ENCODE measurements around the gene ZNF358.

The ZNF358 gene

DNA sequence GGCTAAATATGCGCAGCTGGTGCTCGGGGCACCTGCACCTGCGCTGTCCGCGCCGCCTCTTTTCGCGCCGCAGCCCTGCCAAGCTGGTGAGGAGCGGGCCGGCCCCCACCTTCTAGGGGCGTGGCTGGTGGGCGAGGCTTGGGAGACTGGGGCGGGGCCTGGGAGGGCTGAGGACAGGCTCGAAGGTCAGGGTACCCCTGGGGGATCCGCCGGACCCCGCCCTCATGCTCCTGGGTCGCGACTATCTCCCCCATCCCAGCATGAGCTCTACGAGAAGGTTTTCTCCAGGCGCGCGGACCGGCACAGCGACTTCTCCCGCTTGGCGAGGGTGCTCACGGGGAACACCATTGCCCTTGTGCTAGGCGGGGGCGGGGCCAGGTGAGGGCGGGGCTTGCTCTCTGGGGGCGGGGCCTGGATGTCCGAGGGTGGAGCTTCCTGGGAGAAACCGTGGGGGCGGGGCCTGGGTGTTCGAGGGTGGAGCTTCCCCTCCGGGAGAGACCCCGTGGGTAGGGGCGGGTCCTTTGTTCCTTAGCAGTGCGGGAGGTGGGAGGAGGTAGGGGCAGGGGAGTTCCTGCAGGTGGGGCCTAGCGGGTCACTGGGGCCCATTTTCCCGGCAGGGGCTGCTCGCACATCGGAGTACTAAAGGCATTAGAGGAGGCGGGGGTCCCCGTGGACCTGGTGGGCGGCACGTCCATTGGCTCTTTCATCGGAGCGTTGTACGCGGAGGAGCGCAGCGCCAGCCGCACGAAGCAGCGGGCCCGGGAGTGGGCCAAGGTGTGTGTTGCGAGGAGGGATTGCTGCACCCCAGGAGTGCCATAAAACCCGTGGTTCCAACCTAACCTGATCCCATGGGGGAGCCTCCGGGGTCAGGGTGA lies 39.3 kb downstream of the ZNF358 start:
- DNase-seq (ENCODE audit: low spot score): no peak

DNA sequence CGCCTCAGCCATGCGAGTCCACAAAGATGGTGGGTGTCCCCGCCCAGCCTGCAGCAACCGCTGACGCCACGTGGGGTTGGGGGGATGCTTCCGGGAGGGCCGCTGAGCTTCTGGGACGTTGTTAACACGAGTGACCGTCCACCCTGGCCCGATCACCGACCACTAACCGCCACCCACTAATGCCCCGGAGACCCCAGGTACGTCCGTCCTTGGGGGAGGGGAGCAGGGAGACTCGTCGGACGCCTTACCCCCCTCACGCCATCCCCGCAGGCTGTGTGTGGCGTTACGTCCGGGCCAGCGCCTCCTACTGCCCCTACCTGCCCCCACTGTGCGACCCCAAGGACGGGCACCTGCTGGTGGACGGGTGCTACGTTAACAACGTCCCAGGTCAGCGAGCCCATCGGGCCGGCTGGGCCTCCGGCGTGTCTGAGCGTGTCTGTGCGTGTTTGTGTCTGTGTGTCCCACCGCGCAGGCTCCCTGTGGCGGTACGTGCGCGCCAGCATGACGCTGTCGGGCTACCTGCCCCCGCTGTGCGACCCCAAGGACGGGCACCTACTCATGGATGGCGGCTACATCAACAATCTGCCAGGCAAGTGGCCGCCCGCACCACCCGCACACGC lies 40.9 kb downstream of the ZNF358 start:
- Histone ChIP-seq H2BK15ac (ENCODE audit: low read length) (no peak overlapping the region), H3K36me3 (replicated peaks in 1 of 2; ENCODE audit: control insufficient read depth in 2 of 2, insufficient read depth in 2 of 2, low read length in 2 of 2) (peaks cover 29 to 34% of the 10 kb centered on the region in 2 donors)
- WGBS, 2 donors (ENCODE audit: extremely low coverage in 2 of 2, insufficient read length in 2 of 2, insufficient replicate concordance in 1 of 2): no CpG with 5 or more reads among the region's 54 CpGs

More for the DNA sequence above, 39.3 kb downstream of the ZNF358 start:
- Histone ChIP-seq H2BK120ac (ENCODE audit: low read depth, low read length) (no peak overlapping the region), H3K79me1 (ENCODE audit: low read depth, low read length) (peaks cover 7% of the 10 kb centered on the region), H2BK5ac (ENCODE audit: low read length) (no peak overlapping the region), H4K8ac (ENCODE audit: low read depth, low read length) (no peak overlapping the region), H3K4ac (ENCODE audit: low read length) (no peak overlapping the region), H3K4me2 (ENCODE audit: insufficient read depth, low read length, poor library complexity, severe bottlenecking) (no peak overlapping the region), H2AFZ (ENCODE audit: low read length) (no peak overlapping the region), H2BK12ac (ENCODE audit: low read length) (peak overlapping the region; percentile 89), H3K23ac (ENCODE audit: low read depth, low read length, poor library complexity) (peak overlapping the region; percentile 91), H3K27ac (replicated peaks; ENCODE audit: low read length) (no peak overlapping the region), H3K14ac (ENCODE audit: low read length) (peak overlapping the region; percentile 8), H4K91ac (ENCODE audit: low read depth, low read length, poor library complexity) (no peak overlapping the region), H3K4me3 (ENCODE audit: low read length in 2 of 2) (no peak overlapping the region), H2BK15ac (ENCODE audit: low read length) (no peak overlapping the region), H2AK5ac (ENCODE audit: low read depth, low read length) (no peak overlapping the region), H3K18ac (ENCODE audit: low read length) (peak overlapping the region; percentile 38), H3K9ac (ENCODE audit: low read depth, low read length, poor library complexity) (no peak overlapping the region), H3K4me1 (ENCODE audit: control insufficient read depth in 2 of 2, insufficient read depth in 1 of 2, low read depth in 1 of 2, low read length in 2 of 2) (peaks cover 0 to 5% of the 10 kb centered on the region in 2 donors), H3K9me3 (replicated peaks in 1 of 2; ENCODE audit: control insufficient read depth in 2 of 2, insufficient read depth in 1 of 2, low read depth in 1 of 2, low read length in 2 of 2) (peaks cover 0 to 4% of the 10 kb centered on the region in 2 donors), H3K36me3 (replicated peaks in 1 of 2; ENCODE audit: control insufficient read depth in 2 of 2, insufficient read depth in 2 of 2, low read length in 2 of 2) (peaks cover 35% of the 10 kb centered on the region in 2 donors), H3K27me3 (ENCODE audit: control insufficient read depth in 3 of 3, insufficient read depth in 3 of 3, low read depth in 1 of 3, low read length in 3 of 3) (no peaks in the 10 kb centered on the region)
- WGBS, 2 donors (ENCODE audit: extremely low coverage in 2 of 2, insufficient read length in 2 of 2, insufficient replicate concordance in 1 of 2): no CpG with 5 or more reads among the region's 62 CpGs

DNA sequence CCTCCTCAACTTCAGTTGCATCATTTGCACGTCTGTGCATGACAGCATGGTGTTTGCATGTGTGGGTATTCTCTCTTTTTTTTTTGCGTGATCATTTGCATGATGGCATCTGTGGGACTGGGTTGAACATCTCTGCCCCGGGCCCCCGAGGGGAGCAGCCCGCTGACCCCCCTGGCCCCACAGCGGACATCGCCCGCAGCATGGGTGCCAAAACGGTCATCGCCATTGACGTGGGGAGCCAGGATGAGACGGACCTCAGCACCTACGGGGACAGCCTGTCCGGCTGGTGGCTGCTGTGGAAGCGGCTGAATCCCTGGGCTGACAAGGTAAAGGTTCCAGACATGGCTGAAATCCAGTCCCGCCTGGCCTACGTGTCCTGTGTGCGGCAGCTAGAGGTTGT lies 42.8 kb downstream of the ZNF358 start:
- no peak overlapping the region for H2AFZ ChIP-seq (ENCODE audit: low read length)
- H3K4ac ChIP-seq (ENCODE audit: low read length): no peak overlapping the region
- H3K79me1 ChIP-seq (ENCODE audit: low read depth, low read length): peaks cover 7% of the 10 kb centered on the region
- no peak overlapping the region for H2BK5ac ChIP-seq (ENCODE audit: low read length)
- no peak for DNase-seq (ENCODE audit: low spot score)
- no peak overlapping the region for H2BK12ac ChIP-seq (ENCODE audit: low read length)
- H3K18ac ChIP-seq (ENCODE audit: low read length): no peak overlapping the region
- H3K27ac ChIP-seq (replicated peaks; ENCODE audit: low read length): no peak overlapping the region
- H3K23ac ChIP-seq (ENCODE audit: low read depth, low read length, poor library complexity): no peak overlapping the region
- H3K9ac ChIP-seq (ENCODE audit: low read depth, low read length, poor library complexity): no peak overlapping the region
- H3K27me3 ChIP-seq (ENCODE audit: control insufficient read depth in 3 of 3, insufficient read depth in 3 of 3, low read depth in 1 of 3, low read length in 3 of 3): no peaks in the 10 kb centered on the region
- WGBS, 2 donors (ENCODE audit: extremely low coverage in 2 of 2, insufficient read length in 2 of 2, insufficient replicate concordance in 1 of 2): no CpG with 5 or more reads among the region's 18 CpGs
- H3K14ac ChIP-seq (ENCODE audit: low read length): no peak overlapping the region
- peak overlapping the region in 1 of 2 donors; percentile 47 for H3K4me3 ChIP-seq (ENCODE audit: low read length in 2 of 2)
- no peaks in the 10 kb centered on the region for H3K4me1 ChIP-seq (ENCODE audit: control insufficient read depth in 2 of 2, insufficient read depth in 1 of 2, low read depth in 1 of 2, low read length in 2 of 2)
- H4K8ac ChIP-seq (ENCODE audit: low read depth, low read length): no peak overlapping the region
- no peak overlapping the region for H2BK15ac ChIP-seq (ENCODE audit: low read length)
- no peak overlapping the region for H4K91ac ChIP-seq (ENCODE audit: low read depth, low read length, poor library complexity)
- H3K36me3 ChIP-seq (replicated peaks in 1 of 2; ENCODE audit: control insufficient read depth in 2 of 2, insufficient read depth in 2 of 2, low read length in 2 of 2): peaks cover 29 to 34% of the 10 kb centered on the region in 2 donors
- no peak overlapping the region for H2BK120ac ChIP-seq (ENCODE audit: low read depth, low read length)
- no peak overlapping the region for H2AK5ac ChIP-seq (ENCODE audit: low read depth, low read length)
- H3K4me2 ChIP-seq (ENCODE audit: insufficient read depth, low read length, poor library complexity, severe bottlenecking): no peak overlapping the region
- peaks cover 0 to 4% of the 10 kb centered on the region in 2 donors for H3K9me3 ChIP-seq (replicated peaks in 1 of 2; ENCODE audit: control insufficient read depth in 2 of 2, insufficient read depth in 1 of 2, low read depth in 1 of 2, low read length in 2 of 2)

More for the DNA sequence above, 40.9 kb downstream of the ZNF358 start:
- Histone ChIP-seq H3K27ac (replicated peaks; ENCODE audit: low read length) (no peak overlapping the region), H3K9me3 (replicated peaks in 1 of 2; ENCODE audit: control insufficient read depth in 2 of 2, insufficient read depth in 1 of 2, low read depth in 1 of 2, low read length in 2 of 2) (peaks cover 0 to 4% of the 10 kb centered on the region in 2 donors), H3K14ac (ENCODE audit: low read length) (no peak overlapping the region), H3K4me3 (ENCODE audit: low read length in 2 of 2) (peak overlapping the region in 1 of 2 donors; percentile 46), H3K79me1 (ENCODE audit: low read depth, low read length) (peaks cover 7% of the 10 kb centered on the region), H2AK5ac (ENCODE audit: low read depth, low read length) (no peak overlapping the region), H2BK120ac (ENCODE audit: low read depth, low read length) (no peak overlapping the region), H4K91ac (ENCODE audit: low read depth, low read length, poor library complexity) (no peak overlapping the region), H2BK5ac (ENCODE audit: low read length) (peak overlapping the region; percentile 53), H3K4ac (ENCODE audit: low read length) (no peak overlapping the region), H3K4me2 (ENCODE audit: insufficient read depth, low read length, poor library complexity, severe bottlenecking) (no peak overlapping the region), H4K8ac (ENCODE audit: low read depth, low read length) (peak overlapping the region; percentile 17), H3K18ac (ENCODE audit: low read length) (no peak overlapping the region), H2AFZ (ENCODE audit: low read length) (no peak overlapping the region), H3K4me1 (ENCODE audit: control insufficient read depth in 2 of 2, insufficient read depth in 1 of 2, low read depth in 1 of 2, low read length in 2 of 2) (no peaks in the 10 kb centered on the region), H3K9ac (ENCODE audit: low read depth, low read length, poor library complexity) (no peak overlapping the region), H2BK12ac (ENCODE audit: low read length) (no peak overlapping the region), H3K27me3 (ENCODE audit: control insufficient read depth in 3 of 3, insufficient read depth in 3 of 3, low read depth in 1 of 3, low read length in 3 of 3) (no peaks in the 10 kb centered on the region), H3K23ac (ENCODE audit: low read depth, low read length, poor library complexity) (peak overlapping the region; percentile 80)
- no peak for DNase-seq (ENCODE audit: low spot score)

DNA sequence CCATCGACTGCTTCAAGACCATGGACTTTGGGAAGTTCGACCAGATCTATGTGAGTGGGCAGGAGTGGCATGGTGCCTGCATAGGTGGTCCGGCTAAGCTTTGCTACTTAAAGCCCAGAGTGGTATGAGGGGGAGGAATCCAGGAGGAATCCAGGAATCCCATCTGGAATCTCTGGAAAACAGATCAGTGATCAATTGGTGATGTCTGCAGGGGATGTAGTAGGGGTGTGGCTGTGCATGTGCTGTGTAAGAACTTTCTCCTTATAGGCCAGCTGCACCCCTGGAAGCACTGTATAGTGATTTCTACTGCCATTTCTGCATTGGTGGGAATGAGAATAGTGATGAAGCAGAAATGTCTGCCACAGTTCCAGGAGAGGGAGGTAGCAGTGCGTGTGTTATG lies 43.2 kb downstream of the ZNF358 start:
- DNase-seq (ENCODE audit: low spot score): no peak
- Histone ChIP-seq H3K4ac (ENCODE audit: low read length) (no peak overlapping the region), H4K8ac (ENCODE audit: low read depth, low read length) (no peak overlapping the region), H2BK120ac (ENCODE audit: low read depth, low read length) (no peak overlapping the region), H3K27me3 (ENCODE audit: control insufficient read depth in 3 of 3, insufficient read depth in 3 of 3, low read depth in 1 of 3, low read length in 3 of 3) (no peaks in the 10 kb centered on the region), H3K9ac (ENCODE audit: low read depth, low read length, poor library complexity) (no peak overlapping the region), H3K23ac (ENCODE audit: low read depth, low read length, poor library complexity) (no peak overlapping the region), H2BK12ac (ENCODE audit: low read length) (no peak overlapping the region), H3K79me1 (ENCODE audit: low read depth, low read length) (peaks cover 7% of the 10 kb centered on the region), H3K18ac (ENCODE audit: low read length) (no peak overlapping the region), H2AFZ (ENCODE audit: low read length) (no peak overlapping the region), H2BK15ac (ENCODE audit: low read length) (no peak overlapping the region), H3K9me3 (replicated peaks in 1 of 2; ENCODE audit: control insufficient read depth in 2 of 2, insufficient read depth in 1 of 2, low read depth in 1 of 2, low read length in 2 of 2) (peaks cover 0 to 4% of the 10 kb centered on the region in 2 donors), H3K14ac (ENCODE audit: low read length) (no peak overlapping the region), H3K4me1 (ENCODE audit: control insufficient read depth in 2 of 2, insufficient read depth in 1 of 2, low read depth in 1 of 2, low read length in 2 of 2) (no peaks in the 10 kb centered on the region), H3K36me3 (replicated peaks in 1 of 2; ENCODE audit: control insufficient read depth in 2 of 2, insufficient read depth in 2 of 2, low read length in 2 of 2) (peaks cover 29 to 34% of the 10 kb centered on the region in 2 donors), H3K27ac (replicated peaks; ENCODE audit: low read length) (no peak overlapping the region), H3K4me3 (ENCODE audit: low read length in 2 of 2) (no peak overlapping the region), H2BK5ac (ENCODE audit: low read length) (no peak overlapping the region), H4K91ac (ENCODE audit: low read depth, low read length, poor library complexity) (no peak overlapping the region), H2AK5ac (ENCODE audit: low read depth, low read length) (no peak overlapping the region), H3K4me2 (ENCODE audit: insufficient read depth, low read length, poor library complexity, severe bottlenecking) (no peak overlapping the region)
- WGBS, 2 donors (ENCODE audit: extremely low coverage in 2 of 2, insufficient read length in 2 of 2, insufficient replicate concordance in 1 of 2): no CpG with 5 or more reads among the region's 4 CpGs

Data from neuronal stem cell (in vitro differentiated cells).